Mucosa of descending colon (tissue), 3 donors: ENCODE results near the gene PID1. TPM values are rescaled to one million over a fixed set of nuclear protein-coding genes. Genes with fewer than 3 reads are reported as not detected.

Experiments used
- ATAC-seq: fragments of 200-7000 bp; cut with Tn5 transposase; one replicate; pipeline ENCODE4 v1.9.1; 2020; ENCODE audit warnings: mild to moderate bottlenecking, moderate library complexity
- DNase-seq, 3 donors: peaks; one replicate each; pipeline ENCODE4 v3.0.0-alpha.2; 2020
- H3K36me3 ChIP-seq: fragments of 200-600 bp; one replicate; pipeline ENCODE4 v1.8.0; 2021; ENCODE audit warnings: low read depth, mild to moderate bottlenecking
- H3K4me1 ChIP-seq: fragments of 200-600 bp; one replicate; pipeline ENCODE4 v1.8.0; 2021; ENCODE audit warnings: low read depth, mild to moderate bottlenecking
- H3K4me3 ChIP-seq: fragments of 200-600 bp; one replicate; pipeline ENCODE4 v1.8.0; 2021; ENCODE audit warnings: mild to moderate bottlenecking
- H3K9me3 ChIP-seq: fragments of 200-600 bp; one replicate; pipeline ENCODE4 v1.8.0; 2021; ENCODE audit warnings: mild to moderate bottlenecking
- intact Hi-C, 2 donors: fragments of 100-400 bp; cut with DNase I in 1 of 2; cut with micrococcal nuclease in 1 of 2; formaldehyde crosslinking; loops; one replicate each; pipeline versions ENCODE4 v1.11.0 to v1.11.1; 2022; cut with DNase I, micrococcal nuclease
- total RNA-seq, 3 donors: library from RNA; stranded (reverse); fragmentation: NEBNext Ultra II Directional in 2 of 3; extraction: Animal tissue kit (Norgen Biotek cat#: 25700) in 2 of 3; gene quantifications; one replicate each; pipeline versions ENCODE4 v1.2.1 to v1.2.4, GENCODE V29; 2021 to 2023
- TF ChIP-seq, protein P1 (sequence below): fragments of 200-600 bp; IDR thresholded peaks from one replicate; pipeline ENCODE4 v1.8.0; 2022; ENCODE audit warnings: antibody characterized with exemption, mild to moderate bottlenecking
- donor health status: DM: no; HTN: no; CAD: no; lungs with moderate emphysema.
- donor health status: DM: no; HTN: no; CAD: no.
- donor health status: DM: no; HTN: yes; CAD: no.

Gene PID1
- total RNA-seq, 3 donors from 2014 or later, result 49.3 to 60.8 (median 52.5) TPM

GRCh38 chr2:229163893-229164292 lies 107.2 kb downstream of the PID1 start:
- DNase-seq (no peak), ATAC-seq (no peak)
- intact Hi-C loops, result no loop called here
- Histone ChIP-seq H3K4me1 (peaks cover 20% of the 10 kb centered on the region), H3K36me3 (no peaks in the 10 kb centered on the region), H3K4me3 (no peak overlapping the region), H3K9me3 (no peaks in the 10 kb centered on the region)
- TF ChIP-seq, protein P1, sequence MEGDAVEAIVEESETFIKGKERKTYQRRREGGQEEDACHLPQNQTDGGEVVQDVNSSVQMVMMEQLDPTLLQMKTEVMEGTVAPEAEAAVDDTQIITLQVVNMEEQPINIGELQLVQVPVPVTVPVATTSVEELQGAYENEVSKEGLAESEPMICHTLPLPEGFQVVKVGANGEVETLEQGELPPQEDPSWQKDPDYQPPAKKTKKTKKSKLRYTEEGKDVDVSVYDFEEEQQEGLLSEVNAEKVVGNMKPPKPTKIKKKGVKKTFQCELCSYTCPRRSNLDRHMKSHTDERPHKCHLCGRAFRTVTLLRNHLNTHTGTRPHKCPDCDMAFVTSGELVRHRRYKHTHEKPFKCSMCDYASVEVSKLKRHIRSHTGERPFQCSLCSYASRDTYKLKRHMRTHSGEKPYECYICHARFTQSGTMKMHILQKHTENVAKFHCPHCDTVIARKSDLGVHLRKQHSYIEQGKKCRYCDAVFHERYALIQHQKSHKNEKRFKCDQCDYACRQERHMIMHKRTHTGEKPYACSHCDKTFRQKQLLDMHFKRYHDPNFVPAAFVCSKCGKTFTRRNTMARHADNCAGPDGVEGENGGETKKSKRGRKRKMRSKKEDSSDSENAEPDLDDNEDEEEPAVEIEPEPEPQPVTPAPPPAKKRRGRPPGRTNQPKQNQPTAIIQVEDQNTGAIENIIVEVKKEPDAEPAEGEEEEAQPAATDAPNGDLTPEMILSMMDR, result no peak

DNA sequence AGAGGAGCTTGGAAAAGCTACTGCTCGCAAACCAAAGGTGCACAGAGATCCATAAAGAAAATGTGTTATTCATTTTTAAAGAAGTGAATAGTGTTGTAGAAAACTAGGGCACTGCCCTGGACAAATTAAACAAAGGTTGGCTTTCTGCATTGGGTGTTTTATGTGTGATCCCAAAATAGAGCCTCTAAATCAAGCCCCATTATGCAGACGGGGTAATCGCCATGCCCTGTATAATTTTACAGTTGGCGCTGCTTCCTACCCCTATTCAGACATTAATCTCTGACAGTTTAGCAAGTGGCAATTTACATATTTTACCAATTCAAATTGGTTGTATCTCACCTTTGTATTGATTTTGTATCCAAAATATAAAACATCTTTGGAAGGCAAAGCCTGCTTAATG lies 109.1 kb downstream of the PID1 start:
- ATAC-seq, result no peak
- H3K4me1 ChIP-seq, result peaks cover 27% of the 10 kb centered on the region
- TF ChIP-seq, protein P1, result no peak
- intact Hi-C loops, result no loop called here
- DNase-seq, result no peak
- H3K36me3 ChIP-seq, result no peaks in the 10 kb centered on the region
- no peaks in the 10 kb centered on the region for H3K9me3 ChIP-seq
- H3K4me3 ChIP-seq, result no peak overlapping the region

GRCh38 chr2:229160984-229161383 lies 110.1 kb downstream of the PID1 start:
- TF ChIP-seq, protein P1, result no peak
- DNase-seq (no peak), ATAC-seq (no peak)
- intact Hi-C loops, result no loop called here
- H3K4me1 ChIP-seq, result peaks cover 27% of the 10 kb centered on the region
- H3K36me3 ChIP-seq, result no peaks in the 10 kb centered on the region
- no peaks in the 10 kb centered on the region for H3K9me3 ChIP-seq
- H3K4me3 ChIP-seq, result no peak overlapping the region

DNA sequence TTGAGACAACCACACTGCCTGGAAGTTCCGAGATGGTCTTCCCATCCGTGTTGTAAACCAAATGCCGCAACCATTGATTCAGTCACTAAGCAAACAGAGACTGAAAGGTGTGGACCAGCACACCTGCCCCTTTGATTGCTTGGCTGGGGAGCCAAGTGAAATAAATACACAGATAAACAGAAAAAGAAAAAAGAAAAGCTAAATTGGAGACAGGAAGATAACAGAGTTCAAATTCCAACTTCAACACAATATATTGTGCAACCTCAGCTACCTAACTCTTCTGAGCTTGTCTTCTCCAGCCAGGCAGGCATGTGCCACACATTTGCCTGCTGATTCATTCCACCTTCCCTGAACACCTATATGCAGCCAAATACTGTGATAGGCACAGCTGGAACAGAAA lies 110.9 kb downstream of the PID1 start:
- ATAC-seq (peak; percentile 92), DNase-seq (peak; percentile 42 to 75 (median 57))
- H3K36me3 ChIP-seq, result no peaks in the 10 kb centered on the region
- no peak overlapping the region for H3K4me3 ChIP-seq
- intact Hi-C loops, result no loop called here
- no peaks in the 10 kb centered on the region for H3K9me3 ChIP-seq
- peaks cover 27% of the 10 kb centered on the region for H3K4me1 ChIP-seq
- TF ChIP-seq, protein P1, result no peak

GRCh38 chr2:229159405-229159804 lies 111.7 kb downstream of the PID1 start:
- H3K4me3 ChIP-seq, result no peak overlapping the region
- no peaks in the 10 kb centered on the region for H3K36me3 ChIP-seq
- H3K4me1 ChIP-seq, result peaks cover 27% of the 10 kb centered on the region
- H3K9me3 ChIP-seq, result no peaks in the 10 kb centered on the region
- no peak for ATAC-seq
- TF ChIP-seq, protein P1, result no peak
- intact Hi-C loops, result no loop called here
- no peak for DNase-seq

DNA sequence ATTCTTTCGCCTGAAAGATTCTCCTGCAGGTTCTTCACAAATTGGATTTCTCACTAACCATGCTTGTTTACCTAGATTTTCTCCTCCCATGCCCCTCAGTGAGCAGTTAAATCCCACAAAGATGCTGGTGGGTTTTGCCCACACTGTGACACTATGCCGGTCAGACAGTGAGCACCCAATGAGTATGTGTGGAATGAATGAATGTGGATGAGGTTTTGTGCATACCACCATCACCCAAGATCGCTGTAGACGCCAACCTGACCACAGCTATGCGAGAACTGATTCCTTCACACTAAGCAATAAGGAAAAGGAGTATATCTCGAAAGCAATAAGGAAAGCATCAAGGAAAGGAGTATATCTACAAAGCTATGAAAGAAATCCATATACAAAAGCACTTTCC lies 116.7 kb downstream of the PID1 start:
- intact Hi-C loops, result no loop called here
- ATAC-seq, result peak; percentile 74
- Histone ChIP-seq H3K4me3 (no peak overlapping the region), H3K36me3 (no peaks in the 10 kb centered on the region), H3K4me1 (peaks cover 12% of the 10 kb centered on the region), H3K9me3 (no peaks in the 10 kb centered on the region)
- TF ChIP-seq, protein P1, result no peak
- no peak for DNase-seq
